HG03280 (cell line): ENCODE results near the gene STX3.
"Not testable (repeated sequence)": the region's sequence is repeated elsewhere in the genome, so short reads cannot be mapped to it uniquely, and the experiment has no call there.

ENCODE experiments used
- ATAC-seq: cut with Tn5 transposase; IDR thresholded peaks from one replicate; pipeline ENCODE4 v1.9.1; 2021; ENCODE audit warnings: mild to moderate bottlenecking, moderate library complexity; ENCODE audit not compliant: unreplicated experiment

The STX3 gene

GRCh38 chr11:59829358-59829757 lies 74.2 kb downstream of the STX3 start:
- no peak for ATAC-seq

GRCh38 chr11:59833602-59834001 lies 78.4 kb downstream of the STX3 start:
- ATAC-seq: no peak

DNA sequence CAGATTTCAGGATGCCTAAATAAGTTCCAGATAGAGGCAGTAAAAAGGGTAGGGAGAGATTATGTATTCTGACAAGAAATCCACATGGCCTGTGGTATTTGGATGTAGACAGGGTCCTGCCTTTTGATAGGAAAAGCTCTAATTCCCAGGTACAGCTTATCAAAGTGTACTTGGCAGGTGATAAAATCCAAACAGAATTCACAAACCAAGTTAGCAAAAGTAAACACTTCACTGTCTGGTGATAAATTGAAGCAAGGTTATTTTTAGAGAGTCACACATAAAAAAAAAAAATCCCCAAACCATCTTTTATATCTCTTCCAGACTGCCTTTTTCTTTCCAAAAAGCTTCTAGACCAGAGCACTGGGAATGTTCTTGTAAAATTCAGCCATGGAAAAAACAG lies 84.4 kb downstream of the STX3 start:
- no peak for ATAC-seq

- no peak for ATAC-seq
These were observed 86.3 kb downstream of the STX3 start for GRCh38 chr11:59841514-59841913.

DNA sequence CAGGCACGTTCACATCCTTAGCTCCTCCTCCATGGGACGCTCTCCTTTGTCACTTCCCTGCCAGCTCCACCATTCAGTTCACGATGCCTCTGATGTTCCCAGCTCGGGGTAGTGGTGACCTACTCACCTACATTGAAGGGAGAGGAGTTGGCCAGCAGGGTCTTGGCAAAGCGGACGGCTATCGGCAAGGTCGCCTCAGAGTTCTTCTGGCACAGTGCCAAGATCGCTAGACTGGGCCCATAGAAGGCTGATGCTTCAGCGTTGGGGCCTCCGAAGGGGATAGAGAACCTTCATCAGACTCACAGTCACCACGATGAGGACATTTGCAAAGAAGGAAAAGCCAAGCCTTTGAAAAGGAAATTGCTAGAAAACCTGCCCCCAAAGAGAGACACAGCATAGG lies 87.1 kb downstream of the STX3 start:
- no peak for ATAC-seq

DNA sequence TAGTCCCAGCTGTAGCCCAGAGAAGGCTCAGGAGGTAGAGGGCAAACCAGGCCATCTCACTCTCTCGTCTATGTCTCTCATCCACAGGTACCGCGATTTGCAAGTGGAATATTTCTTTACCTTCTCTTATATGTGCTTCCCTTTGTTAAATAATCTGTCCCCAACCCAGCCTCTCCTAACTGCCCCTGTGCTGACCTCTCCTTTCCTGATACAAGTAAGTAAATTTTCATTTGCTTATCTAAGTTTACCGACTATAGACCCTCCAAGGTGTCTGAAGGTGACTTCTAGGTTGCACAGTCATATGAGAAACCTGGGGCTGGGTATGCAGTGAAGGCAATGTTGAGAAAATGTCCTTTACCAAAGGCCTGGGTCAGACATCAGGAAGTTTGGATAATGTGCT lies 90.2 kb downstream of the STX3 start, which contains the start of gene CBLIF:
CBLIF (minus strand) TSS at position 101 of the 400 bp plus-strand sequence; CDS start at position 55, 46 bp downstream.
- no peak for ATAC-seq

- ATAC-seq: no peak
These were observed 91.4 kb downstream of the STX3 start for GRCh38 chr11:59846556-59846955.

DNA sequence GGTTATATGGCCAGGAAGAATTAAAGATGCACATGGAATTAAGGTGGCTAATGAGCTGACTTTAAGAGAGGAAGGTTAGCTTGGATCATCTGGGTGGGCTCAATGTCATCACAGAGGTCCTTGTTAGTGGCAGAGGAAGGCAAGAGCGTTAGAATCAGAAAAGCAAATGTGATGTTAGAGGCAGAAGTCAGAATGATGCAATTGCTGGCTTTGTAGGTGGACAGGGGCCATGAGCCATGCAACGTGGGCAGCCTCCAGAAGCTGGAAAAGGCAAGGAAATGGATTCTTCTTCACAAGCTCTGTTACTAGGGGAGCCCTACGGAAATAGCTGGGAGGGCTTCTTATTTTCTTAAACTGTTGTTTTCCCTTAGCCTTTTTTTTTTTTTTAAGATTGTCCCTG lies 92.5 kb downstream of the STX3 start:
- no peak for ATAC-seq

- not testable (repeated sequence) for ATAC-seq
These were observed 93.3 kb downstream of the STX3 start for GRCh38 chr11:59848439-59848838.

GRCh38 chr11:59849129-59849528 lies 94.0 kb downstream of the STX3 start:
- ATAC-seq: no peak

- ATAC-seq: not testable (repeated sequence)
These were observed 94.4 kb downstream of the STX3 start for GRCh38 chr11:59849551-59849950.

DNA sequence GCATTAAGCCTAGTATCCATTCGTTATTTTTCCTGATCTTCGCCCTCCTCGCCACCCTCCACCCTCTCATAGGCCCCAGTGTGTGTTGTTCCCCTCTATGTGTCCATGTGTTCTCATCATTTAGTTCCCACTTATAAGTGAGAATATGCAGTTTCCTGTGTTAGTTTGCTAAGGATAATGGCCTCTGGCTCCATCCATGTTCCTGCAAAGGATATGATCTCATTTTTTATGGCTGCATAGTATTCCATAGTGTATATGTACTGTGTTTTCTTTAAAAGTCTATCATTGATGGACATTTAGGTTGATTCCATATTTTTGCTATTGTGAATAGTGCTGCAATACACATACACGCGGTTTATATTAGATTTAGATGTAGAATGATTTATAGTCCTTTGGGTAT lies 96.2 kb downstream of the STX3 start:
- ATAC-seq: not testable (repeated sequence)

DNA sequence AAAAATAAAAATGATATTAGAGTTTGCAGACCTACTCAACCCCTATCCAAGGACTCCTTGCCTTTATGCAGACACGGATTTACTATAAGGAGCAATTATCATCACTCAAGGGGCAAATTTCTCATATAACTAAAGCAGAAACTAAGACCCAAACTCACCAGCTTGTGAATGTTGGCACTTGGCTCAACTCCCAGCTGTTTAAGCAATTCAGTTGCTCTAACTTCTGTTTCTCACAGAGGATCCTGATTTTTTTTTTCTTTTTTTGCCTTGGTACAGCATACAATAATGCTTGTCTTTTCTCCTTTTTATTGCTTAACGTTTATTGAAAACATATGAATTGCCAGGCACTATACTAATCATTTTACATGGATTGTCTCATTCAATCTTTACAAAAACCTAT lies 99.7 kb downstream of the STX3 start:
- ATAC-seq: no peak
